RCC 7860 (cell line): ENCODE data around the gene SOD2.
"Not testable (repeated sequence)": the region's sequence is repeated elsewhere in the genome, so short reads cannot be mapped to it uniquely, and the experiment has no call there.

Experiments used
- DNase-seq: peaks from one replicate; pipeline ENCODE4 v3.0.0-alpha.2; 2015; ENCODE audit warnings: low spot score
- FAIRE-seq: peaks from 2 replicates; lab custom pipeline; 2012; peaks lifted over from hg19 to GRCh38; lab: Jason Lieb, UNC

SOD2 gene

DNA sequence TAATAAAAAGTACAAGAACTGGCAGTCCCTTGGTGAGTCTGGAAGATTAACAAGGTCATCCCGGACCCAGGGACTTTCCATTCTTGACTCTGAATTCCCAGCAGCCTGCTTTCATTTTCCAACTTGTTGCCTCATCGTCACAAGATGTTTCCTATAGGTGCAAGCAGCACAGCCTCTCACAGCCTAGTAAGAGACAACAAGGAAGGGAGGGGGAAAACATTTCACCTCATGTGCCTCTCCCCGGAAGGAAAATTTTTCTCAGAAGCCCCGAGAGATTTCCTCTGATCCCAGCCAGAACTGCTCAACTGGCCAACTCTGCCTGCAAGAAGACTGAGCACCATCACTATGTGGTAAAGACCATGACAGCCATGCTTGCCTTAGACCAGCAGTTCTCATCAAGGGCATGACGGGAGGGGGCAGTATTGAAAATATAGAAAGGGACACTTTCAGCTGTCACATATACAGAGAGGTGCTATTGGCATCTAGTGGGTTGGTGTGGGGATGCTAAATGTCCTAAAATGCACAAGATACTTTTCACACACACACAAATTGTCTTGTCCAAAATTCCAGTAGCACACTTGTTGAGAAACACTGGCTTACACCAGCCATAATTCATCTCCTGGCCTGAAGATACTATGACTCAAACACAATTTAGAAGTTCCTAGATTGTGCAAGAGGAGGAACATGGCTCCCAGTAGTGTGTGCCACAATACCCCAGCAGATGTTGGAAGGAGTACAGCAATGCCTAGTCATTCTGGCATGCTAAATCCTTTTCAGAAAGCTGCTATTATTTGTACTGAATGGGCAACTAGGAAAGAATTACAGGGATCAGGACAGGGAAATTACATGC, 23.4 kb upstream of the SOD2 start:
- FAIRE-seq, result no peak
- DNase-seq, result peak; percentile 61

DNA sequence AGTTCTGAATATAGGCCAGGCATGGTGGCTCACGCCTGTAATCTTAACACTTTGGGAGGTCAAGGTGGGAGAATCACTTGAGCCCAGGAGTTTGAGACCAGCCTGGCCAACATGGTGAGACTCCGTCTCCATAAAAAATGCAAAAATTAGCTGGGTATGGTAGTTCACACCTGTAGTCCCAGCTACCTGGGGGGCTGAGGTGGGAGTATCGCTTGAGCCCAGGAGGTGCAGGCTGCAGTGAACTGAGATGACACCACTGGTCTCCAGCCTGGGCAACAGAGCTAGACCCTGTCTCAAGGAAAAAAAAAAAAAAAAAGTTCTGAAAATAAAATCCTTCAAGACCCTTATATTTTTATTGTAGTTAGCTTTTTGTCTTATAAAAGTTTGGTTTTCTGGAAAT, 22.6 kb upstream of the SOD2 start:
- FAIRE-seq, result no peak

DNA sequence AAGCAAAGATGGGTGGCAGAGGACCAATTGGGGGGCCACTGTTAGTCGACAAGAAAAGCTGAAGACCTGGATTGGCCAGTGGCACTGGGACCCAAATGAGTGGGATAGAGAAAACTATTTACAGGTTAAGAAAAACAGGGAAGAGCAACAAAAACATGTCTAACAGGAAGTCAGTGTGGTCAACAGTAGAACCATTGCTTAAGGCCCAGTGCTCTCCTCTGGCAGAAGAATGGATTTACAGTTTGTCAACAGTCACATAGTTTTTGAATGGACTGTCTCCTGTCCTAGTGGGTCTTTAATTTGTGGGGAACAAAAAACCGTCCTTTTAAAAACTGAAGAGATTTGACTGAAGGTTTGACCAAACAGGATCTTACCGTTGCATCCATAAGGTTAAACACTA, 22.1 kb upstream of the SOD2 start:
- no peak for DNase-seq
- no peak for FAIRE-seq

More for the DNA sequence above, 22.6 kb upstream of the SOD2 start:
- no peak for DNase-seq

DNA sequence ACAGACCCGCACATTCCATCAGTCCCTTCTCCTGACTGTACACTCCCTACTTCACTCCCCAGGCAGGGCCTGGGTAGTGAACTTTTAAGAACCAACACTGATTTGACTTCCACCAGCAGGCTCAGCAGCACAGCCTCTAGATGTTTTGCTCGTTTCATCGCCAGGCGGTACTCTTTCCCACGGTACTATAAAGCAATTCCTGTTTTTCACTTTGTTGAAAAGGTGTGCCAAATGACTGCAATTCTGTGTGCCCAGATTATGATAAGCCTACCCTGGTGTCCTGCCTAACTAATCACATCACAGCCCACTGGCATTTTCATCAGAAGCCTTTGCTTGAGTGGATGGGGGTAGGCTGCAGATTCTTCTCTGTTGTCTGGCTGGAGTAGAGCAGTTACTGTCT, 21.4 kb upstream of the SOD2 start:
- FAIRE-seq (no peak), DNase-seq (no peak)

DNA sequence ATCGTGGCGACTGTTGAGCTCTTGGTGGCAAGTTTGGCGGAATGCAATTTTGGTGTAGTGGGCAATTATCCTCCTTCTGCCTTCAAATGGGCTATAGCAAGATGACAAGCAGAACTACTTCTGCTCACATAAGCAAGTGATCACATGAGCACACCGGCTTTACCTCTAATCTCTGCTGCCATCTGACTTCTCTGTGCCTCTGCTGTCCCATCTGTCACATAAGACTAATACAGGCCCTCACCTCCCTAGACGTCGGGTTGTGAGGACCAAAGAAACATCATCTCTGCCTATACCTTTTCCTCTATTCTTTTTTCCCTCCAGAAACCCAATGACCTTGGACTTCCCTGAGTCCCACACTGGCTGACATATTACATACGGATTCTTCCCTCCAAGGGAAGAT, 20.9 kb upstream of the SOD2 start:
- FAIRE-seq, result no peak
- DNase-seq, result no peak

DNA sequence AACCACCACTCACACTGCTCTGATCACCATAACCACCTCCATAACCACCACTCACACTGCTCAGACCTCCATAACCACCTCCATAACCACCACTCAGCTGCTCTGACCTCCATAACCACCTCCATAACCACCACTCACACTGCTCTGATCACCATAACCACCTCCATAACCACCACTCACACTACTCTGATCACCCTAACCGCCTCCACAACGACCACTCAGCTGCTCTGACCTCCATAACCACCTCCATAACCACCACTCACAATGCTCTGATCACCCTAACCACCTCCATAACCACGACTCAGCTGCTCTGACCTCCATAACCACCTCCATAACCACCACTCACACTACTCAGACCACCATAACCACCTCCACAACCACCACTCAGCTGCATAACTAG, 19.3 kb upstream of the SOD2 start:
- DNase-seq, FAIRE-seq: not testable (repeated sequence)

DNA sequence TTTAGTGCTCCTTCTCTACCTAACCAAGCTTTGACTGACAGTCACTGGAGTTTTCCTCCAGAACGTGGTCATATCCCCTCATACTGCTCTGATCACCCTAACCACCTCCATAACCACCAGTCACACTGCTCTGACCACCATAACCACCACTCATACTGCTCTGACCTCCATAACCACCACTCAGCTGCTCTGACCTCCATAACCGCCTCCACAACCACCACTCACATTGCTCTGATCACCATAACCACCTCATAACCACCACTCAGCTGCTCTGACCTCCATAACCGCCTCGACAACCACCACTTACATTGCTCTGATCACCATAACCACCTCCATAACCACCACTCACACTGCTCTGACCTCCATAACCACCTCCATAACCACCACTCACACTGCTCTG, 17.6 kb upstream of the SOD2 start:
- not testable (repeated sequence) for DNase-seq, FAIRE-seq

DNA sequence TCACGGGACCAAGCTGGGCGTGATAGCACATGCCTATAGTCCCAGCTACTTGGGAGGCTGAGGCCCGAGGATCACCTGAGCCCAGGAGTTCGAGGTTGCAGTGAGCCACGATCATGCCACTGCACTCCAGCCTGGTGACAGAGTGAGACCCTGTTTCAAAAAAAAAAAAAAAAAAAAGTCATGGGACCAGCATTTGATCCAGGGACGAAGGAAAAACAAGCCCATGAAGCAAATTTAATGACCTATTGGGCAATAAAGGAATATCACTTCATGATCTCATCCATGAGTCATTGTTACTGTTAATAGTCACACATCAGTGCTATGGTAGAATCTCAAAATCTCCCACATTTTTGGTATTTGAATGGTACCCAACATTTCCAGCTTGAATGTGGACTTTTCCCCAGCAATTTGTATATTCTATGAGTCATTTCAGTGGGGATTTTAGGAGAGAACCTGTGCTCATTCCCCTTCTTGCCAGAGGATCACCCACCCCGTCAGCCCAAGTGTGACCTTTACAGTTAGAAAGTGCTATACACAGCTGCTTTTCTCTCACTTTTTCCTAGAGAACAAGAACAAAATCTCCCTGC, 8.5 kb upstream of the SOD2 start:
- peak; percentile 90 for FAIRE-seq
- DNase-seq, result peak; percentile 85

DNA sequence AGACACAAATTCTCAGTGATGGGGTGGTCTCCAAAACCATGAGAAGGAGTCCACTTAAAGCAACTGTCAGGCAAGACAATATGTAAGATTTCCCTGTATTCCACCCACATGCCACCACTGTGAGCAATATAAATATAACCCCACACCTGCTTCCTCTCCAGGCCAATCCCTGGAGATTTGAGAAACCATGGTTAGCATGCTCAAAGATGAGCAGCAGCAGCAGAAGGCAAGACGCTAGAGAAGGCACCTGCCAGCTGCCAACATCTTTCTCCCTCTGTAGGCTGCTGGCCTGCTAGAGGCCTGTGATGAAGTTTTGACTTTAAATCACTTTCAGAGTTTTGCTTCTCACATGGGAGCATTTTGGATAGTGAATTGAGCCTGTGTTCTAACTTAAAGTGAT, 7.9 kb upstream of the SOD2 start:
- no peak for DNase-seq
- no peak for FAIRE-seq

DNA sequence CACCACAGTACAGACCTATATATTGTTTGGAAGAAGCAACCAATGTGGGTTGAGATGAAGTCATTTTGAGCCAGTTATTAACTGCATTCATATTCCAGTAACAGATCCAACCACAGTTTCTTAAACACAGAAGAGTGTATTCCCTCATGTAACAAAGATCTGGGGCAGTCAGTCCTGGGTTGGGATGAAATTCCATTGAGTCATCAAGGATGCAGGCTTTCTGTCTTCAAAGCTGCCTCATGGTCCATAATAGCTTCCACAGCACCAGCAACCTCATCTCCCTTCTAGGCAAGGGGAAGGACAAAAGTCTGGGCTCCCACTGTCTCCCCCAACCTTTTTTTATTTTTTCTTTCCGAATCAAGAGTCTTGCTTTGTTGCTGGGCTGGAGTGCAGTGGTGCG, 2.9 kb upstream of the SOD2 start:
- DNase-seq (peak; percentile 54), FAIRE-seq (no peak)

DNA sequence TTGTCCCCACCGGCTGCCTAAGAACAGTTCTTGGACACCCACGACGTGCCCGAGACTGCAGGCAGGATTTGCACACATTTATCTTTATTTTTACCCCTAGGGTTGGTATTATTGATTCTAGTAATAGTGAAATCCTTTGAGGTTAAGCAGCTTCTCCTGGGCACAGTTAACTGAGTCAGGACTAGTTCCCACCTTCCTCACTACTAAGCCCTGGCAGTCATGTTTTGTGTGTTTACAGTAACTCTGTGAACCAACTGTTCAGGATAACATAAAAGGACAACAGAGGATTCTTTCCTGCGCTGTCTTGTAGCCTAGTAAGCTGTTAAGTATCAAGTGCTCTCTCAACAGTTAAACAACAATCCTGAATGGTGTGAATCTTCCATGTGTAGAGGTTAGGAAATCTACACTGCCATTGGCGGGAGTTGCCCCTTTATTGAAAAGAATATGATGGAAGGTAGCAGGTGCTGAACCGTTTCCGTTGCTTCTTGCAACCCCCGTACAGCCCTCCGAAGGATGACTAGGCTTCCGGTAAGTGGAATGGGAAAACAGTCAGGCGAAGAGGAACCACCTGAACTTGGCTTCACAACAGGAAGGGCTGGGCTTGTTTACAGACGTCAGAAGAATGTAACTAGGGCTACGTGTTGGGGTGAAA, 979 bp upstream of the SOD2 start:
- FAIRE-seq (no peak), DNase-seq (no peak)

DNA sequence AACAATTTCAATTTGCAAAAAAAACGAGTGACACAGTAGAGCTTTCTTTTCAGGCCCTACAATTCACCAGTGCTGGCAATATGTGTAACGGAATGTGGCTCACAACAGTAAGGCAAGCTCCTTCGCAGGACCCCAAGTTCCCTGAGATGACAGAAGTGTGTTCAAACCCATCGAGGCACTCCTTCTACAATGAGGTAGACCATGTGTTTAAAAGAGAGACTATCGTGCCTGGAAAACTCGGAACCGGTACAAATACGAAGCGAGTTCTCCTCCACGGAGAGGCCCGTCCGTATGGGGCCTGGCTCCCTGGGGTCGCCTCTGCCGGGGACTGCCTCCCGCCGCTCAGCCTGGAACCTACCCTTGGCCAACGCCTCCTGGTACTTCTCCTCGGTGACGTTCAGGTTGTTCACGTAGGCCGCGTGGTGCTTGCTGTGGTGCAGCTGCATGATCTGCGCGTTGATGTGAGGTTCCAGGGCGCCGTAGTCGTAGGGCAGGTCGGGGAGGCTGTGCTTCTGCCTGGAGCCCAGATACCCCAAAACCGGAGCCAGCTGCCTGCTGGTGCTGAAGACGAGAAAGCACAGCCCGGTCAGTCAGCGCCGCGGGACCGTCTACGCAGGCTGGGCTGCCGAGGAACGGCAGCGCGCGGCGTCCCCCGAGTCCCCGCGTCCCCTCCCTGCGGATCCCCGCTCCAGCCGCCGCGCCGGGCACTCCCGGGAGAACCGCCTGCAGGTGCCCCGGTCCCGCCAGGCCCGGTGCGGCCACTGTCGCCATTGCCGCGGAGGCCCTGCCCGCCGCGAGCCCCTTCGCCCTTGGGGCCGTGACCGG, 526 bp downstream of the SOD2 start:
- DNase-seq, result peak; percentile 4

DNA sequence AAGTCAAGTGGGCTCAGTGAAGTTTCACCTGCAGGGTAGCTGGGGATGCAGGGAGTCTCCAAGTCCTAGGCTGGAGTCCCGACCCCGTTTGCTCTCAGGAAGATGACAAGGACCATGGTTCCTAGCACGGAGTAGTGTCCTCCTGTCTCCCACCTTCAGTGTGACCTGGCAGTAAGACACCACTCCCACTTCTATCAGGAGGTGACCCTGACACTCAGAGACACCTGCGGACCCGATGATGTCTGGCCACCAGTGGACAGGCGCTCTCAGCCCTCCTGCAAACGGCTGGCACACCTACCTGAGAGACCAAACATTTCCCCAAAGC, 1.1 kb downstream of the SOD2 start:
- DNase-seq (no peak), FAIRE-seq (no peak)

More for the DNA sequence above, 526 bp downstream of the SOD2 start:
- FAIRE-seq, result no peak

DNA sequence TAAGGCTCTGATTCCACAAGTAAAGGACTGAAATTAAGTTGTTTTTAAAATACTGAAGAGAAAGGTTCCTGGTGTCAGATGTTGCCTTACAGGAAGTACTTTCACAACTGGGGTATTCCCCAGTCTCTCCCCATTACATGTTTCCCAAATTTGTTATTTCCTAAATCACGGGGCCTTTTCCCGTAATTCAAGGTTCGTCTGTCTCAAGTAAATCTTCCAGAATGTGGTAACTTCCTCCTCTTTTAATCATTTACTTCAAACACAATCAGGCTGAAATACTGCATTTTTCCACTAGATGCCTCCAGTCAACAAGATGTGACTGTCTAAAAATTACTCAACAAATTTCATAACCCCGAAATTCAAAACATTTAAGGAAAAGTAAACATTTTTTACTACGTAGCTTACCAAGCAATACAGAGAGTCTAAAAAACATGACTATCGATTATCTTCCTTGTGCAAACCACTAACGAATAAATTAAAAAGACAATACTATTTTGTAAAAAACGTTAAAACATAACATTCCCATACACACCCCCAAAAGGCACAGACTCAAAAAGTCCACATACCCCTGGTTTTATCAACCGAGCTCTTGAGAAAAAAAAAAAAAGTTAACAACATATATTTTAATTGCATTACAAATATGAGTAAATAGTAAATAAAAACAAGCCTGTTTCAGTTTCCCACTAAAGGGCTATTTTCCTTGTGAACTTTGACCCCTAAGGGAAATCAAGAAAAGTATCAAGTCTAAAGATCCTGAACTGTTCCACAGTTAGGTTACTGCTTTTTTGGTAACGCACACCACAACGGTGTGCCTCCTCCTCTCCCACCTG, 1.7 kb downstream of the SOD2 start:
- FAIRE-seq (peak; percentile 91), DNase-seq (peak; percentile 73)

DNA sequence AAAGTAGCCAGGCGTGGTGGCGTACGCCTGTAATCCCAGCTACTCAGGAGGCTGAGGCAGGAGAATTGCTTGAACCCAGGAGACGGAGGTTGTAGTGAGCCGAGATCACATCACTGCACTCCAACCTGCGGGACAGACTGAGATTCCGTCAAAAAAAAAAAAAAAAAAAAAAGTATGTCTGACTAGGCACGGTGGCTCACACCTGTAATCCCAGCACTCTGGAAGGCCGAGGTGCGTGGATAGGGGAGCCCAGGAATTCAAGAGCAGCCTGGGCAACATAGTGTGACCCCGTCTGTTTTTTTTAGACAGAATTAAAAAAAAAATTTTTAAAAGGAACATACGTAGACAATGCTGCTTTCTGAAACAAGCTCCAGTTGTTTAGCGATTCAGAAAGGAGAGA, 2.9 kb downstream of the SOD2 start:
- not testable (repeated sequence) for DNase-seq, FAIRE-seq

DNA sequence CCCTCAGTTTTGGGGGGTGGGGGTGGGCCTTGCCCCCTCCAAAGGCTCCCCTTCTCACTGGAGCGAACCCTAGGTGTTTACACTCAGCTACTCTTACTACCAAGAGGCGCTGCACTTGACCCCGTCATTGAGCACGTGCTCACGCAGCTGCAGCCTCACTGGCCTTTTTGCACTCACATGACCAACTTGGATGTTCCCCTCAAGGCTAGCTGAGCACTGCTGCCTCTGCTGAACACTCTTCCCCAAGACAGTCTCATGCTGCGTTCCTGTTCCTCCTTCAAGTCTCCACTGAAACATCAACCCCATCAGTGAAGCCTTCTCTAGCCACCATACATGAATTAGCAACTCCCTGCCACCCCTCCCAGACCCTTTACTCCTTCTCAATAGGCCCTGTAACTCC, 4.0 kb downstream of the SOD2 start:
- FAIRE-seq, result no peak
- DNase-seq, result no peak

DNA sequence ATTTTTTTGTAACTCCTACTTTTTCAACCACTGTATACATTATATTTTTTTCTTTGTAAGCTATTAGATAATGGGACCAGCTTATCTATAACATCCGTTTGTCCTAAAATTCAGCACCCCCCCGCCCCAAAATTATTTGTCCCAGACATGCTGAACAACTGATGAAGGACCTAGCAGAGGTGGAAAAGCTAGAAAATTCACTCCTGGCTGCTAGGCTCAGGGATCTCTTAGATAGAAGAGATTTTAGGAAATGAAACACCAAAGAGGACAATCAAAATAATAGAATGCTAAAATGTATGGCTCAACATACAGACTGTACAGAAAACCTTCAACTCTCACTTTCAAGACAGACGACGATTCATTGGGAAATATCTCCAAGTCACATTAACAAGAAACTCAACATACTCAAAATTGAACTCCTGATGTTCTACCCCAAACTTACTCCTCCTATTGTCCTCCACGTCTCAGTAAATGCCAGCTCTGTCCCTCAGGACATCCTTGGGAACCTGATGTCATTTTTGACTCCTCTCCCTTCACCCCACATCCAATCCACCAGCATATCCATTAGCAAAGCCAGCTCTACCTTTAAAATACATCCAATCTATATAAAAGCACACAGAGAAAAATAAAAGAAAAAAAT, 4.7 kb downstream of the SOD2 start:
- FAIRE-seq (no peak), DNase-seq (no peak)

DNA sequence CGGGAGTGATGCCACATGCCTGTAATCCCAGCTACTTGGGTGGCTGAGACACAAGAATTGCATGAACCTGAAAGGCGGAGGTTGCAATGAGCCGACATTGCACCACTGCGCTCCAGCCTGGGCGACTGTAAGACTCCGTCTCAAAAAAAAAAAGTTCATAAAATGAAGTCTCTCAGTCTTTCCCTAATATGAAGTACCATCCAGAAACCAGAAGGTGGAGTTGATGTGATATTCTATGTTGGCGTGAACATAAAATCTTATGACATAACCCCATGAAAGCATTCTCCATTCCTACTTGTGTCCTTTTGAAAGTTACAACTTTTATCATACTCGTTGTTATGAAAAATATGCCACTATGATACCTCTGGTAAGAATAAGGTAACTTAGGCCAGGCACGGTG, 5.7 kb downstream of the SOD2 start:
- FAIRE-seq (no peak), DNase-seq (no peak)

DNA sequence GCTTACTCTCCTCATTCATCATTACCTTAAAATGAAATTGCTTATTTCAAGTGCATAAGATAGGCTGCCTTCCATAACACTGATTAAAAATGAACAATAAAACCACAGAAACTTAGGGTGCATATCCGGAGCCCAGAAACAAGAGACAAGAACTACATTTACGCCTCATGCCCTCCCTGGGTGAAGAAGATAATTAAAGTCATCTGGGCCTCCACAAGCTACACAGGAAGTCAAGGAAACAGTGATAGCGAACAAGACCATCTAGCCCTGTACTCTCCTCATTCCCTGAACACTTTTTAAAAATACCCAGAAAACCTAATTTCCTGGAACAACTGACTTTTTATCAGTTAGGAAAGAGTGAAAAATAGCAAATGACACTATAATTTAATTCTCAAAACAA, 6.3 kb downstream of the SOD2 start:
- no peak for DNase-seq
- no peak for FAIRE-seq

DNA sequence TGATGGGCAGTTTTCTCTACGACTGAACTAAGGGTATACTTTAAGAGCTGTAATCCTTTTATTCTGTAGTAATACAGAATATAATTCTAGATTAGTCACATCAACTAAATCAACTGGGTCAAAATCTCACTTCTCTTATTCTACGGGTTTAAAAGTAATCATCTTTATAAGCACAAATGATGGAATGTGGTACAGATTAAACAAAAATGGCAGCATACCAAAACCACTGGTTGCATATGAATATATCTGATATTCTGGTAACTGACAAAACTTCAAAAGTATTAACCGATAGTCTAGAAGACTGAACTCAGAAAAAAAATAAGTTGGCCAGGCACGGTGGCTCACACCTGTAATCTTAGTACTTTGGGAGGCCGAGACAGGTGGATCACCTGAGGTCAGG, 7.0 kb downstream of the SOD2 start:
- DNase-seq (no peak), FAIRE-seq (no peak)
